ENCODE measurements around the gene FUT6.
A peak's percentile ranks its signal among the peaks of the same experiment; 100 is the strongest.

The FUT6 gene

GRCh38 chr19:5809053-5809452 lies 30.4 kb downstream of the FUT6 start:
- Histone ChIP-seq H3K4me3 (no peak overlapping the region), H3K27ac (no peak overlapping the region)

DNA sequence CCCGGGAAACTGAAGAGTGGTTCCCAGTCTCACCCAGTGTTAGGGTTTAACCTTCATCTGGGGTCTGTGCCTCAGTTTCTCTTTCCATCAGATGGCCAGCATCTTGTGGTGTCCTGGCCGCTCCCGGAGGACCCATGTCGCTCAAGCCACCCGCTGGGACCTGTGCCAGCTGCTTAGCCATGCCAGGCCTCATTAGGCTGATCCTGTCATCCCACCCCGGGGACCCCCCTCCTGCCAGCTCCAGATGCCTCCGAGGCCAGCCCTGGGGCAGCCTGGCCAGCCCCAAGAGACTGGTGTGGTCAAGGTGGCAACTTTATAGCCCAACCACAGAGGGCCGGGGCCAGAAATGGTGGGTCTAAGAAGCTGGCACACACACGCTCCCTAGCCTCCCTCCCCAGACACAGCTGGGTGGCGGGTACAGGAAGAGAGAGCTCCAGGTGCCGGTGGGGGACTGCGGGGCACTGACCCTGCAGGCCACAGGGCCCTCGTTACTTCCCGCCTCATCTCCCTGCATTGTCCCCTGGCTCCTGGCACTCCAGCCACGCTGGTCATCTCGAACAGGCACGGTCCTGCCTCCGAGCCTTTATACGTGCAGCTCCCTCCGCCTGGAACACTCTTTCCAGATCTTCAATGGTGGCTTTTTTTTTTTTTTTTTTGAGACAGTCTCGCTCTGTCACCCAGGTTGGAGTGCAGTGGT lies 31.2 kb downstream of the FUT6 start:
- no peak overlapping the region for H3K27ac ChIP-seq
- H3K4me3 ChIP-seq: no peak overlapping the region

DNA sequence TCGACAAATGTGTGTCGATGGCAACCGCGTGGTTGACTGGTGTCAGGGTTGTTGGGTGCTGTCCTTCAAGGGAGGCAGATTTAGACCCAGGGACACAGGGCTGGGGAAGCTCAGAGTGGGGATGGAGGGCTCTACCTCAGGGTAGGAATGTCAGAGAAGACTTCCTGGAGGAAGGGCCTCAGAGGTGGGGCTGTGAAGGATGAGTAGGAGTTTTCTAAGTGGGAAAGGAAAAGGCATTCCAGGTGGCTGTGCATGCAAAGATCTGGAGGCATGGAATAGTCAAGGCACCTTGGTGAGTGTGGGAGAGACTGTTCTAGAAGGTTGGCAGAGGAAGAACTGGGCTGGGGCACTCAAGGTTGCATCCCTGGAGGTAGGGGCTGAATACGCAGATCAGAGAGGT lies 32.6 kb downstream of the FUT6 start:
- Histone ChIP-seq H3K4me3 (no peak overlapping the region), H3K27ac (no peak overlapping the region)

DNA sequence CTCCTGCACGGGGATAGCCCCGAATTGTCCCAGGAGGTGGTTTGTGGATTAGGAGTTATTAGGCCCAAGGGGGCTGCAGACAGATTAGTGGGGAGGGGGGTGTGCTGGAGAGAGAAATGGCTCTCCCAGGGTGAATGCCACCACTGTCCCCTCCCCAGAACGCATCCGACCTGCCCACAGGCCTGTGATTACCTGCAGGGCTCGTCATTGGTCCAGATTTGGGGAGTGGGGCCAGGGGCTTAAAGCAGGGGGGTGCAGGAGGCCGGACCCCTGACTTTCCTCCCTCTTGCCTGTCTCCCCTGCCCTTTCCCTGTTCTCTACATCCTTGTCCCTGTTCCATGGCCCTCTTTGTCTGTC lies 33.4 kb downstream of the FUT6 start:
- peak overlapping the region in 1 of 21 experiments; percentile 11 for H3K27ac ChIP-seq
- H3K4me3 ChIP-seq: peak overlapping the region in 2 of 7 experiments; percentile 31 to 32

- peak overlapping the region in 3 of 7 experiments; percentile 27 to 32 (median 31) for H3K4me3 ChIP-seq
Measured at GRCh38 chr19:5805462-5806132, 33.9 kb downstream of the FUT6 start.

DNA sequence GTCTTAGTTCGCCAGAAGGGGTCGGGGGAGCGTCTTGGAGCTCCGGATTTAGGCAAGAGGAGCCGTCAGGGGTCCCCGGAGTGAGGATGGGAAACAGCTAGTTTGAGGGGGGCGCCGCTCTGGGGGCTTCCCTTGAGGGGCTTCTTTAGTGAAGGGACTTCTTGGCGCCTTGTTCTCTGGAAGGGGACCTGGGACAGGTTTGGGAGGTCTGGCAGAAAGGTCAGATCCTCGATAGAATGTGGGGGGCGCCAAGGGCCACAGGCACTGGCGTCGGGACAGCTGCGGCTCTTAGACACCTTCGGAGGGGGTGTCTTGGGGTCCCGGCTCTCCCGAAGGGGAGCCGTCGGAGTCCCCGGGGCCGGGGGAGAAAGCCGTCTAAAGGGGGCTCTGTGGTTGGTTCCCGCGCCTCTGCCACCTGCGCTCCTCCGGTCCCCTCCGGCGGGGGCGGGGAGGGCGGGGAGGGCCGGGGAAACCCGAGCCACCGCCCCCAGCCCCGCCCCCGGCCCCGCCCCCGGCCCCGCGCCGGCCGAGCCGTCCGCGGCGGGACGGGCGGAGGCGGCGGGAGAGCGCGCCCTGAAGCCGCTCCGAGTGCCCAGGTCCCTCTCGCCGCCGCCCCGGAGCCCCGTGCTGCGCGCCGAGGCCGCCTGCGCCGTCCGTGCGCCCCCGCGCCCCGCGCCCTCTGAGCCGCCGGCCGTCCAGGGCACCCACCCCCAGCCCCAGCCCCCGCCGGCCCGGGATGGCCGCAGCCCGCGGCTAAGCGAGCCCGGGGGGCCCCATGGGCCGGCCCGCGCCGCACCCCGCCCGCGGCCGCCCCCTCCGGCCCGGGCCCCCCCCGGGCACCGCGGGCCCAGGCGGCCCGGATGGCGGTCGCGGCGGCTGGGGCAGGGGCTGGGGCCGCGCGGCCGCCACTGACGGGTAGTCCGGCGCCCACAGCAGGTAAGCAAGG lies 34.7 kb downstream of the FUT6 start, which contains the start of gene NRTN:
Gene NRTN (plus strand): TSS at position 552 of the 946 bp plus-strand sequence. CDS start 19,099 bp downstream, outside the sequence.
- Histone ChIP-seq H3K27ac (peak within 1 kb of the TSS in 1 of 21 experiments; percentile 42), H3K4me3 (peak within 1 kb of the TSS in 4 of 7 experiments; percentile 1 to 32 (median 30))

More at GRCh38 chr19:5805462-5806132, 33.9 kb downstream of the FUT6 start:
- peak overlapping the region in 1 of 21 experiments; percentile 11 for H3K27ac ChIP-seq

GRCh38 chr19:5803752-5804515 lies 35.6 kb downstream of the FUT6 start:
- peak overlapping the region in 1 of 21 experiments; percentile 42 for H3K27ac ChIP-seq
- H3K4me3 ChIP-seq: peak overlapping the region in 4 of 7 experiments; percentile 1 to 29 (median 20)

- Histone ChIP-seq H3K27ac (no peak overlapping the region), H3K4me3 (peak overlapping the region in 3 of 7 experiments; percentile 13 to 29 (median 28))
Measured at GRCh38 chr19:5803441-5803751, 36.1 kb downstream of the FUT6 start.

GRCh38 chr19:5801796-5802619 lies 37.5 kb downstream of the FUT6 start:
- no peak overlapping the region for H3K4me3 ChIP-seq
- H3K27ac ChIP-seq: no peak overlapping the region

DNA sequence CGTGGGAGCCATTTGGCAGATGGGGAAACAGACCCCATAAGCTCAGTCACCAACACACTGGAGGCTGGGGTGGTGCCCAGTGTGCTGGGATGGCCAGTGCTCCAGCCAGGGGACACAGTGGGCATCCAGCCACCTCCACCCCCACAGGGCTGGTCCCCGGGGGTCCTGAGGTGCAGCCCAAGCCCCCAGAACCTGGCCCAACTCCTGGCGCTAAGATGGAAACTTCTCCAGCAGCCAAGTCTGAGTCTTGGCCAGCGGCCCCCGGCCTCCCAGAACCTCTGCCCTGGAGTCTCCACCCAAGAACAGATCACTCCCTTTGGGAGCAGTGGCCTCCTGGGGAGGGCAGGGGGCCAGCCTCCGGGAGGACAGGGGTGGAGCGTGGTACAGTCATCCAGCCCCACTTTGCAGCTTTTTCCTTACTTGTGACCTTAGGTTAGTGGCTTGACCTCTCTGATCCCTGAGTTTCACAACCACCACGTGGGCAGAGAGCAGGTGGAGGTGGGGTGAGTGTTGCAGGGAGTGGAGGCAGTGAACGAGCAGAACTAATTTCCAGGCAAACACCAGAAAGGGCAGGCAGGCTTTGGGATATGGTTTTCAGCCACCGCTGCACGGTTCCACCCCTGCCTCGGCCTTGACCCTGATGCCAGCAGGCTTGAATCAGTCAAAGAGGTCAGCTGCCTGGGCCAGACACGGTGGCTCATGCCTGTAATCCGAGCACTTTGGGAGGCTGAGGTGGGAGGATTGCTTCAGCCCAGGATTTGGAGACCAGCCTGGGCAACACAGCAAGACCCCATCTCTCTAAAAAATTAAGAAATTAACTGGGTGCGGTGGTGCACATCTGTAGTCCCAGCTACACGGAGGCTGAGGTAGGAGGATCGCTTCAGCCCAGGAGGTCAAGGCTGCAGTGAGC lies 38.9 kb downstream of the FUT6 start:
- H3K27ac ChIP-seq: no peak overlapping the region
- no peak overlapping the region for H3K4me3 ChIP-seq

- Histone ChIP-seq H3K4me3 (no peak overlapping the region), H3K27ac (no peak overlapping the region)
Measured at GRCh38 chr19:5799247-5800241, 40.0 kb downstream of the FUT6 start.

- no peak overlapping the region for H3K27ac ChIP-seq
- no peak overlapping the region for H3K4me3 ChIP-seq
Measured at GRCh38 chr19:5798244-5798643, 41.3 kb downstream of the FUT6 start.

DNA sequence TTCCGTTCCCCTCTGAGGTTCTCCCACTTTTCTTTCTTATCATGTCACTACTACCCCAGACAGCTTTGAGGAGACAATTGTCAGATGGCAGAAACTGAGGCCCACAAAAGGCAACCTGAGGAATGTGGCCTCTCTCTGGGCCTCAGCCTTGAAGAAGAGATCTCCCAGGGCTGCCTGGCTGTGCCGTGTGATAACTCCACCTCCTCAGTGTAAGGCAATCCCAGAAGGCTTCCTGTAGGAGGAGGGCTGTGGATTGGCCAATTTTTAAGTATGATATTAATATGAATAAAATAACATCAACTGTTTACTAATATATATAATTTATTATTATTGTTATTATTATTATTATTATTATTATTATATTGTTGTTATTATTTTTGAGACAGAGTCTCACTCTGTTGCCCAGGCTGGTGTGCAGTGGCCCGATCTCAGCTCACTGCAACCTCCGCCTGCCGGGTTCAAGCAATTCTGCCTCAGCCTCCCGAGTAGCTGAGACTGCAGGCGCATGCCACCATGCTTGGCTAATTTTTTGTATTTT lies 44.1 kb downstream of the FUT6 start:
- H3K27ac ChIP-seq: no peak overlapping the region
- H3K4me3 ChIP-seq: no peak overlapping the region

DNA sequence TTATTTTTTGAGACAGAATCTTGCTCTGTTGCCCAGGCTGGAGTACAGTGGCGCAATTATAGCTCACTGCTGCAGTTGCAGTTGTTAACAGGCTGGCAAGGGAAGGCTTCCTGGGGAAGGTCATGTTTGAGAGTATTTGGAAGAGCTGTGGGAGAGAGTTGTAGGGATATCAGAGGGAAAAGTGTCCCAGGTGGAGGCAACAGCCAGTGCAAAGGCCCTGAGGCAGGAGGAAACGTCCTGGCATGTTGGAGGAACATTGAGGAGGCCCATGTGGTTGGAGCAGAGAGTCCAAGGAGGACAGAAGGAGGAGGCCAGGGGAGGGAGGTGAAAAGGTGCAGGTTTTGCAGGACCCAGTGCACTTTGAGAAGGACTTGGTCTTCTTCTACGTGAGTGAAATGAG lies 46.3 kb downstream of the FUT6 start:
- no peak overlapping the region for H3K4me3 ChIP-seq
- H3K27ac ChIP-seq: no peak overlapping the region

GRCh38 chr19:5792224-5792623 lies 47.3 kb downstream of the FUT6 start:
- Histone ChIP-seq H3K4me3 (no peak overlapping the region), H3K27ac (no peak overlapping the region)
